NCI-H774 (cell line): ENCODE results near the gene DDX10.
A peak's percentile ranks its signal among the peaks of the same experiment; 100 is the strongest.

ENCODE experiments used
- DNase-seq: peaks from one replicate; lab custom pipeline; 2025; lab: John Stamatoyannopoulos, UW

Gene DDX10

DNA sequence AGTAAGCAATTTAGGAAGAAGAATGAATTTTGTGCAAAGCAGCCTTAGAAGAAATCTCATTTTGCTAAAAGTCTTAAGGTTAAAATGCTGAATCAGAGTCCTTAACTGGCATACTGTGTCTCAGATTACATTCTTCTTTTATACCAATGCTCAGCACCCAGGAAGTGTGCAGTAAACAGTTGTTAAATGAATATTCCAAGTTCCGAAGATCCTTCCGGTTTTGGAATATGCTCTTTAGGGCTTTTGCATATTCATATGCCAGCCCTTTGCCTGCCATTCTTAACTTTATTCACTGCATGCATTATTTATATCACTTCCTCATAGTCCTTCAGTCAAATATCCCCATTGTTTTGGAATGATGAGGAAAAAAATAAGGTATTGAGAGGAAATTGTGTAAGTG lies 242.0 kb downstream of the DDX10 start:
- DNase-seq = no peak

DNA sequence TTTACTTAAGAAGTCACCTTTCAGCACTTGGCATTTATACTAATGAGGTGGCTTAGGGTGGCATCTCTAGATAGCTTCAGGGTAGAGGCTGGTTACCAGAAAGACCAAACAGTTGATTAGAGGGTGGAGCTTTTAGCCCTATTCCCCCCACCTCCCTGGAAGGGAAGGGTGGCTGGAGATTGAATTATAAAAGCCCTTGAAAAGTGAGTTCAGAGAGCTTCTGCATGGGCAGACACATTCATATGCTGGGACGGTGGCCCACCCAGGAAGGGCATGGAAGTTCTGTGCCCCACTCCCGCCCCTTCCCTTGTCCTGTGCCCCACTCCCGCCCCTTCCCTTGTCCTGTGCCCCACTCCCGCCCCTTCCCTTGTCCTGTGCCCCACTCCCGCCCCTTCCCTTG lies 244.2 kb downstream of the DDX10 start:
- DNase-seq = no peak

DNA sequence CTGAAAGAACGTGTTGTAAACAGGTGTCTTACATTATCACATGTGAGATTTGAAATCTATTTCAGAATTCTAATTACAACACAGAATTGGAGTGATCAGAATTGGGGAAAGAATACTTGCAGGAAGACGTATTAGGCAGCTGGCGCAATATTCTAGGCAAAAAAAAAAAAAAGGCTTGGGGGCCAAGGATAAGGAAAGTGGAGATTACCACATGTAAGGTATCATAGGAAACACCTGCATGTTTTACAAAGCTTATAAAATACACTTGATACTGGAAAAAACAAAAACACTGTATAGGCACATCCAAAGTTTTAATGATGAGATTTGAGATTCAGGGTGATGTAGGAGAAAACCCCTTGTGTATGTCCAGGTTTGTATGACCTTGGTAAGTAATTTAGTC lies 245.1 kb downstream of the DDX10 start:
- DNase-seq = no peak

DNA sequence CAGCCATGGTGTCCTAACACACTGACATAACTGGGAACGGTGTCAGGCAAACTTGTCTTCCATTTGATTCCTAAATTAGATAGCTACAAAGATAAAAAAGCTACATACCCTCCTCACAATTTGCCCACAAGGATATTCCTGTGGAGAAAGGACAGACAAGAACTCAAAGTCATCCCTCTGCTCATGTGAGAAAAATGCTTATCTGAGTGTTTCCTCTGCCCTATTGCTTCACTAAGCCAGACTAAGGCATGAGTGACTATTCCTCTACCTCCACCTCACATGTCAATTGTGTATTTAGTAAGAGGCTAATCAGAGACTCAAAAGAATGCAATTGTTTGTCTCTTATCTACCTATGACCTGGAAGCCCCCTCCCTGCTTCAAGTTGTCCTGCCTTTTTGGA lies 247.7 kb downstream of the DDX10 start:
- DNase-seq = no peak

DNA sequence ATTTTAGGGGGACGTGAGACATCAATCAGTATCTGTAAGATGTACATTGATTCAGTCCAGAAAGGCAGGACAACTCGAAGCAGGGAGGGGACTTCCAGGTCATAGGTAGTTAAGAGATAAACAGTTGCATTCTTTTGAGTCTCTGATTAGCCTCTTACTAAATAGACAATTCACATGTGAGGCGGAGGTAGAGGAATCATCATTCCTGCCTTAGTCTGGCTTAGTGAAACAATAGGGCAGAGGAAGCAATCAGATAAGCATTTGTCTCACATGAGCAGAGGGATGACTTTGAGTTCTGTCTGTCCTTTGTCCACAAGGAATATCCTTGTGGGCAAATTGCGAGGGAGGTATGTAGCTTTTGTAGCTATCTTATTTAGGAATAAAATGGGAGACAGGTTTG lies 248.3 kb downstream of the DDX10 start:
- no peak for DNase-seq

DNA sequence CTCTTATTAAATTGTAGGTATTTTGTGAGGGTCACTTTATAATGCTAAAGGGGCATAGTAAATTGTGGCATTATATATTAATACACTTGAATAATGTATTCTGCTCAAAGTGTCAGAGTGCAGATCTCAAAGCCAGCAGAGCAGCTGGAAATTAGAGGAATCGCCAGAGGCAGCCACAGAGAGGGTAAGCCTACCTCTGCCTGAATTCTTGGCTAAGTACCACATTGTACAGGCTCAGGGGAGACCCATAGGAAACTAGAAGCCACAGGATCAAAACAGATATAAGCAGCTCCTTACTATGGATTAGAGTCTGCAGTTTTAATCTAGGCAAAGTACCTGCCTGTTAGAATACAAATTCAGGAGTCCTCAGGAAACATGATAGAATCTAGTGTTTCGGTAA lies 249.3 kb downstream of the DDX10 start:
- no peak for DNase-seq

DNA sequence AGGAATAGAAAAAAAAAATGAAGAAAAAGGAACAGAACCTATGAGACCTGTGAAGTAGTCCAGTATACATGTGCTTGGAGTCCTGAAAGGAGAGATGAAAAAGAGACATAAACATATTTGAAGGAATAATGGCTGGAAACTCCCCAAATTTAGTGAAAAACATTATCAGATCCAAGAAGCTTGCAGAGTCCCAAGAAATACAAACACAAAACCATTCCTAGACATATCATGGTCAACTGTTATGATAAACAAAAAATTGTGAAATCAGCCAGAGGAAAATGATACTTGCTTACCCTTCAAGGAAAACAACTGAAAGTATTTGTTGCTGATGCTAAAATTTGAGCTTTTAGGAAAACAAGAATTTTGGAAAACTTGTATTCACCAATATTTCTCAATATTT lies 250.1 kb downstream of the DDX10 start:
- no peak for DNase-seq

DNA sequence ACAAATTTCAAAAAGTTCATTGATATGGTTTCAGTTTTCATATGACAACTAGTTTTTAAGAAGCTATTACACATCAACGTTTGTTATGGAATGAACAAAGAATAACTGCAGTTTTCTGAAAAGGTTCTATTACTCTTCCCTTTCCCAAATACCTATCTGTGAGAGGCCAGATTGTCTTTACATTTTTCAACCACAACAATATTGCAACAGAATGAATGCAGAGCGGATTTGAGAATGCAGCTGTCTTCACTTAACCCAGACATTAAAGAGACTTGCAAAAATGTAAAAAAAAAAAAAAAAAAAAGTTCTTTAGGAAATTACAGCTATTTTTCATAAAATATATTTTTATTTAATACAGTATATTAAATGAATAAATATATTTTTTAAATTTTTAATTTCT lies 250.8 kb downstream of the DDX10 start:
- DNase-seq = no peak

DNA sequence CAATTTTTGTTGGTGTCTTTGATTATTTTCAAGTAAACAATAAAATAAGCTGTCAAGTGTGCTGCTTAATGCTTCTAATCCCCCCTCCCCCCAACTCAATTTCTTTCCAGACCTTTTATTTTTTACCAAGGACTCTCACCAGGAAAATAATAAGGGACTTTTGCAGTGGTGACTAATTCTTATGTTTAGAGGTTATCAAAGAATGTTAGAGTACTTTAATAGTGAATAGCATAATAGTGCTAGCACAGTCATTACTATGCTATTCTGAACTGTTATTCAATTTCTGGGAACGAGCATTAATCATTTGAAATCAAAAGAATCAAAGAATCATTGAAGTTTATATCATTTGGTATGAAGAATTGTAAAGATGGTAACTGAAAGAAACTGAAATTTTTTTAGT lies 251.4 kb downstream of the DDX10 start:
- DNase-seq = no peak

DNA sequence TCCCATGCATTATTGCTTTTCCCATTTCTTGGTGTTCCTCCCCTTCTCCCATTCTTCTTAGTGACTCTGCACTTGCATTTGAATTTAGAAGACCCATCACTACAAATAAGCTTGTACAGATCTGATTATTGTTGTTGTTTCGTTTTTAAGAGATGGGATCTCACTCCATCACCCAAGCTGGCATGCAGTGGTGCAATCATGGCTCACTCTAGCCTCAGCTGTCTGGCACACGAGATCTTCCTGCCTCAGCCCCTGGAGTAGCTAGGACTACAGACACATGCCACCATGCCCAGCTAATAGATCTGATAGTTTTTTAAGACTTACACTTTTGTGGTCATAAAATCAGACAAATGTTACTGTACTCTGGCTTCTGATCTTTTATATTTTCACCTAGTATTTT lies 252.1 kb downstream of the DDX10 start:
- no peak for DNase-seq

DNA sequence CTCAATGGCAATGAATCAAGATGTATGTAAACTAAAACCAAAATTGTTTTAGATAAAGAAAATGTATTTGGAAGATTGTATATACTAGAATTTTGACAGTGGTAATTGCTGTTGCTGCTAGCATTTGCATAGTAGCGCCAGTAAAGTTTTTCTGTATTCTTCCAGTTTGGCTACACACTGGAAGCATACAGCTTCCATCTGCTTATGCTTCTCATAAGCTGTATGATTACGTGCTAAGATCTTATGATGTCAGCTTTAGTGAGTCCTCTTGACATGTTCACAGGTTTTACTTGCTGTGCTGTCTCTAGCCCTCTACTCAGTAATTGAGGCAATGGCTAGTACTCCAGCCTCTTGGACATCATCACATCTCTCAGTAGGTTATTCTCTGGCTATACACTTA lies 256.3 kb downstream of the DDX10 start:
- DNase-seq = no peak

DNA sequence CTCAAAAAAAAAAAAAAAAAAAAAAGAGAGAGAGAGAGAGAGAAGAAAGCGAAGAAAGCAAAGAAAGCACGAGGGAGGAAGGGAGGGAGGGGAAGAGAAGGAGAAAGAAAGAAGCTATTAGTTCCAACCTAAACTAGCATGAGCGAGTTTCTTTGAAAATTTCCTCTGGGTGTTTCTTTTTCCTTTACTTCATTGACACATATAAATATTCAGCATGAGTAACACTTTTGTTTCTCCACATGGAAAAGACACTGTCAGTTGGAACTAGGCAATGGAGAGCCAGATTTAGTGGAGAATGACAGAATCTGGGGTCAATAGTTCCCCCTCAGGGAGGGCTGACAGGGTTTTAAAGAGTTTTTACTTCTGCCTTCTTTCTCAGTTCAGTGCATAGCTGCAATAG lies 257.4 kb downstream of the DDX10 start:
- DNase-seq = no peak

DNA sequence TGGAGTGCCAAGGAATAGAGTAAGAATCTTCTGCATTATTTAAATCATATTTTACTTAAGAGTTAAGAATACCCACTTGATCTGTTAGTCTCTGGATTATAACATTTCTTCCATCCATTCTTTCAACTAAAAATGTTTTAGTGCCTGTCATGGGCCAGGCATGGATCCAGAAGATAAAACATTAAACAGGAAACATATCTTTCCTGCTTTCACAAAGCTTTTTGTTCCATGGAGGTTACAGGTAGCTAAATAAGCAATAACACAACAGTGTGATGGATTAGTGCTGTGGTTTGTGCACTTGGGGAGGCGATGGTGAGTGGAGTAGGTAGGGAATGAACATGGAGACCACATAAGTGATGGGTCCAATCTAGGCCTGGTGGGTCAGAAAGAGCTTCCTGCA lies 258.5 kb downstream of the DDX10 start:
- no peak for DNase-seq

DNA sequence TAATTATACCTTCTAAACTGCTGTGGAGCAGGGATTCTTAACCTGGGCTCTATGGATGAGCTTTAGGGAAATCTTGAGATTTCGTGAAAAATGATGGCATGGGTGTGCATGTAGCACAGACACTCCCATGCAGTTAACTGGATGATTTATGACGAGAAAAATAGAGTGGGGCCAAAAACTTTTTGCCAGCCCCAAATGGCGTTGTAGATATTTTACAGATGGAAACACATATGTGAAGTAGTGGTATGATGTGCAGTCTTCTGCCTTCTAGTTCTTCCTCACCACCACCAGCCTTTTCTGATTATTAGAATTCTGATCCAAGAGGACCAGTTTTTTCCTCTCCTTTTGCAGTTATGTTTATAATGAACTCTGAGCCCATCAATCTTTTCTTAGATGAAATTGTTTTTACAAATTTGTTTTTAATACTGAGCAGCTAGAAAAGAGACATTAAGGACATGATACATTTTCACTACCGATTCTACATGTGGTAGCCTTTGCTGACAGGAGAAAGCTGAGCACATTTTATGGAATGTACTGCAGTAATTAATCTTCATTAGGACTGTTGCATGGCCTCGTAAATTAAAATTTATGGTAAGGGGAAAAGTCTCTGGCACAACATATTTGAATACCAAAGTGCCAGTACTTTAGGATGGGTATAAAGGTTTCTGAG lies 261.4 kb downstream of the DDX10 start:
- DNase-seq = no peak

DNA sequence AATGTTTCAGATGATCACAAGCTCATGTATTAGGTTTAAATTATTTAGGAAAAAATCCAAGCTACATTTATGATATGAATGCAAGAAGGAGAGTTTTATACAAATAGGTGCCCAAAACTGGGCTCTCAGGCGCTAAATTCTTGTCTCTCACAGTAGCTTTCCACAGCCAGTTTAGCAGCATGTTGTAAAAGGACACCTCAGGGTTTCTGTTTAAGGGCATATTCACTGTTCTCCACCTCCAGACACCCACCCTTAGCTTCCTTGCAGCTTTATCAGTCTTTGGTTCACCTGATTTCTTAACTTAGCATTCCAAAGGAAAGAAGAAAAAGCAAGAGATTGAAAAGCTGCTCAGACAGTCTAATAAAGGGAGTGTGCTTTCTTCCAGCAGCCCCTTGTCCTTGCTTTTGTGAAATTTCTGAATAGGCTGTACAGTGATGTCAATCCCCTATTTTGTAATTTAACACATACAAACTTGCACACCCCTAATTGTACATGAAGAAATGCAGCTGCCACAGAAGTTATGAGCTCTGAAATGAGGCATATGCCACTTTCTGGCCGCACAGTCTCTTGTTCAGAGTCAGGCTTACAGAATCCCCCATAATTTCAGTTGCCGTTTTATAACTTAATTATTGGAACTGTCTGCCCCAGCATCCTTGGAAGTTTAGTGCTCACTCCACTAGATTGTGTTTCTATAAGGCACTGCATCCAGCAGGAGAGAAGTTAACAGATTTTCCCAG lies 262.1 kb downstream of the DDX10 start:
- DNase-seq = no peak

DNA sequence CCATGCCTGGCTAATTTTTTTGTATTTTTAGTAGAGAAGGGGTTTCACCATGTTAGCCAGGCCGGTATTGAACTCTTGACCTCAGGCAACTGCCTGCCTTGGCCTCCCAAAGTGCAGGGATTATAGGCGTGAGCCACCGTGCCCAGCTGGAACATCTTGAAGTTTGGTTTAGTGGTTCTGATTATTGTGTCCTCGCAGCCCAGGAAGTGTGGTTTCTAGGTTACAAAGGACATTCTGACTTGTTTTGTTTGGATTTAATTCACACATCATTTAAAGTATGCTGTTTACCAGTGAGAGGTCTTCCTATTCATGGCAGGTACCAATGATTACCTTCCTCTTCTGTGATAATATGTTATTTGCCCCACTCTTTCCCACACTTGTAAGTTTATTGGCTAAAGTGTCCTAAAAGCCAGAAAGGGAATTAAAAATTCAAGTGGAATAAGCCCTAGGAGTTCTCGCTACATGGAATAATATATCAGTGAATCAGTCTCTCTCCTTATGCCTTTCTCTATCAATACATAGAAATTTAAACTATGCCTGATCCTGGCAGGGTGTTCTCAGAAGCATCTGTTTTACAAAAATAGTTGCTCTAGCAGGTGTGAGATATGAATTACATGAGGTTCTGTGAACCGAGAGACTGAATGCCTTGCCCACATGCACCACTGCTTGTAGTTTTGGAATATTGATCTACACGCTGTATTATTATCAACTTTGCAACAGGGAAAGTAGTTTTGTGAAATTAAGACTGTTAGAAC lies 263.1 kb downstream of the DDX10 start:
- DNase-seq = peak; percentile 55

DNA sequence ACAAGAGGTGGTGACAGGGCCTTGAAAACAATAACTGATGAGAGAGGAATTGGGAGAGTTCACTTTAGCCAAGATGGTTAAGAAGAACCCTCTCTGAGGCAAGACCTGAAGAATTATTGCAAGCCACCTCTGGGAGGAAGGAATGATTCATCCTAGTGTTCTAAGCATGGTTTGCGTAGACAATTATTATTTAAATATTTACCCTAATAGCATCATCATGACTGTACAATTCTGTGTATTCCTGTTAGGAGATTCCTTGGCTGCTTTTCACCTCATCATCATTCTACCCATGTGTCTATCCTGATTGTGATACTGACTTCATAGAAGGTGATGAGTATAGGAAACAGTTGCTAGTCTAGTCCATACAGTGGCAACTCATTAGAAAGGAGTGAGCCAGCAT lies 264.4 kb downstream of the DDX10 start:
- DNase-seq = no peak

DNA sequence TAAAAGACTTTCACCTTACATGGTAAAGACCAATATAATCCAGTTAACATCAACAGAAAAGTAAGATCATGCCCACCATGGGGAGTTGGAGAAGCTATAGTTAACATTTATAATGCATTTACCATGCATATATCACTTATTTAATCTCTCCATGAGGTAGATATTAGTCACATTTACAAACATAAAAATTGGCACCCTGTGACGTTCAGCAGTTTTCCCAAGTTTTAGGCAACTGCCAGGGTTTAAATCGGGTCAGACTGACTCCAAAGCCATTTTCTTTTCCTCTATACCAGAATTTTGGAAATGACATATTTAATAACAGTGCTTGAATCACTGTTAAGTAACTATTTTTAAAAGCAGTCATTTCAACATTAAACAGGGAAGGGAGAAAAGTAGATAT lies 266.3 kb downstream of the DDX10 start:
- no peak for DNase-seq

DNA sequence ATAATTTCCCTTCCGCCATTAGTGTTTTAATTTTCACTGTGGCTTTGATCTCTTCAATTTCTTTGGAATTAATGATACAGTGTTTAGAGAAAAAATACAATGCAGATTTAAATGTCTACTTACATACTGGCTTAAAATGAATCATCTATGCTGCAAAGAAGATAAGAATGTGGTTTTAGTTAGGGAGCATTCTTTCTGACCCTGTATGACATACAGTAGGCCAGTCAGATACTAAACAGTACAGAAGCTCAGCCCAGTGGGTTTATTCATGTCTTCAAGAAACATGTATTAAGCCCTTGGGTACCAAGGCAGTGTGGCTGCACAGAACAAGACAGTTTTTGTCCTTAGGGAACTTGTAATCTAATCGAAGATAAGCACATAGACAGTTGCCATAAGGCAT lies 268.8 kb downstream of the DDX10 start:
- DNase-seq = no peak

DNA sequence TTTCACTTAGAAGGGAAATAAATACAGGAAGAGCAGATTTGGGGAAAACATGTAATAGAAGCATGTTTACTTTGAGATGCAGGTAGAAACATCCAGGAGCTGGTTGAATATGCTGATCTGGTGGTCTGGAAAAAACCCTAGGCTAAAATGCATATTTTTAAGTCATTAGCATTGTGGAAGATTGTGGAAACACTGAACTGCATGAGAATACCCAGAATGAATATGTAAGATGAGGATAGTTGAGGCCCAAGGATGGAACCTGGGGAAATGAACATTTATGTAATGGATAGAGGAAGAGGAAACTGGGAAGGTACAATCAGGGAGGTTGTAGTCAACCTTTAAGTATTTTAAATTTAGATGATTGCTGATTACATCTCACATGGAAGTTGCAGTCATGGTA lies 269.4 kb downstream of the DDX10 start:
- no peak for DNase-seq

DNA sequence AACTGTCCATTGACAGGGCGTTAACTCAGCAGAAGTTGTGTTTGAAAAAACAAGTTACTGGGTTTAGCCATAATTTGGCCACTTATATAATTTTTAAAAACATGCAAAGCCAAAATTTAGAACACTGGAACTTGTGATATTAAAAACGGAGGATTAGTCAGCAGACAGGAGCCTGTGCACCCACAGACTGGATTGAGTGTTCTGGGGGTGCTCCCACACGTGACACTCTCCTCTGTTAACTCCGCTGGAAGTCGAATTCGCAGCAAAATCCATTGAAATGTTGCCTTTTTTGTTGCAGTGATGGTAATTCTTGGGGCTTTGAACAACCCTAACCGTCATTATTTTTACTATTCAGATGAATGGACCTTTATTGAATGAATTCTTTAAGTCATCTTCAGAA lies 269.8 kb downstream of the DDX10 start:
- DNase-seq = no peak

DNA sequence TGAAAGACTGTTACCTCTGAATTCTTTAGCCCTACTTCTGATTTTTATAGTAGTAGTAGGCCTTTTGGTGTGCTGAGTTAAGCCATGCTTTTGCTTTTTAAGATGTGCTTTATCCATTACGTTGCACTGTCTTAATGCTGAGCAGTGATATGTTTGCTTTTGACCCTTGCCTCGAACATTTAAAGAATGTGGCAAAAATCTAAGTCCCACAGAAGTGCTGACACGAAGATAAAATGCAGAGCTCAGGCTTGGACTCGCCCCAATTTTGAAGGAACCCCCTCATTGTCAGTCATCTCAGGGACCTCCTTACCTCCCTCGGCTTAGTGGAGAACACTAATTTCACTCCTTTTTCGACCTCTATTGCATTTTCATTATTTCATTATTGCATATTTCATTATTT lies 272.9 kb downstream of the DDX10 start:
- no peak for DNase-seq

DNA sequence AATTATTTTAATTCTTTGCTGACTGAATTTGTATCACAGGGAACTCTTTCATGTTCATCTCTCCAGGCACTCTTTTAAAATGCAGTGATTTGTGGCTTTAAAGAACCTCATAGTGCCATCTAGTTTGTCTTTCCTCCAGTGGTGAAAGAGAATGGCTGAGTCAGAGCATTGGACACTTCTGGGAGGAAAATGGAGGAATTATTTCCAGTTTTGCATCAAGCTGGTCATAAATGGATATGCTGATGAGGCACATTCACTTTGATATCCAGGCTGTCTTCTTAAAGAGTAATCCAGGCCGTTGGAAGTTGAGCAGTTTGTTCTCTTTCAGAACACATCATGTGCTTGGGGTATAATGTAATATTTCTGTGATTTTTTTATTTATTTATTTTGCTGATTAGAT lies 273.7 kb downstream of the DDX10 start:
- DNase-seq = no peak
